Mononuclear cell (primary cell): Measurements from ENCODE around the gene ARHGAP26. TPM values are rescaled to one million over a fixed set of nuclear protein-coding genes. Genes with fewer than 3 reads are reported as not detected.
"Not testable (repeated sequence)": the region's sequence is repeated elsewhere in the genome, so short reads cannot be mapped to it uniquely, and the experiment has no call there.

Source experiments
- H3K27me3 ChIP-seq: 2 replicates; pipeline ENCODE4 v1.6.0; 2011; ENCODE audit warnings: low read length, control low read depth; ENCODE audit not compliant: insufficient read depth
- H3K4me1 ChIP-seq: 2 replicates; pipeline ENCODE4 v1.5.1; 2011; ENCODE audit warnings: mild to moderate bottlenecking, low read length, control low read depth; ENCODE audit not compliant: insufficient read depth
- H3K4me3 ChIP-seq: 2 replicates; pipeline ENCODE4 v1.5.1; 2011; ENCODE audit warnings: mild to moderate bottlenecking, low read length, moderate library complexity
- H3K9me3 ChIP-seq: 2 replicates; pipeline ENCODE4 v1.5.1; 2011; ENCODE audit warnings: low read depth, mild to moderate bottlenecking, control low read depth, low read length
- total RNA-seq: library from RNA; depleted of rRNA; stranded (reverse); fragments of >200 nt; gene quantifications from one replicate; pipeline ENCODE4 v1.2.3, GENCODE V29; 2012

ARHGAP26 gene
- total RNA-seq, 1 donor: 53.6 TPM

DNA sequence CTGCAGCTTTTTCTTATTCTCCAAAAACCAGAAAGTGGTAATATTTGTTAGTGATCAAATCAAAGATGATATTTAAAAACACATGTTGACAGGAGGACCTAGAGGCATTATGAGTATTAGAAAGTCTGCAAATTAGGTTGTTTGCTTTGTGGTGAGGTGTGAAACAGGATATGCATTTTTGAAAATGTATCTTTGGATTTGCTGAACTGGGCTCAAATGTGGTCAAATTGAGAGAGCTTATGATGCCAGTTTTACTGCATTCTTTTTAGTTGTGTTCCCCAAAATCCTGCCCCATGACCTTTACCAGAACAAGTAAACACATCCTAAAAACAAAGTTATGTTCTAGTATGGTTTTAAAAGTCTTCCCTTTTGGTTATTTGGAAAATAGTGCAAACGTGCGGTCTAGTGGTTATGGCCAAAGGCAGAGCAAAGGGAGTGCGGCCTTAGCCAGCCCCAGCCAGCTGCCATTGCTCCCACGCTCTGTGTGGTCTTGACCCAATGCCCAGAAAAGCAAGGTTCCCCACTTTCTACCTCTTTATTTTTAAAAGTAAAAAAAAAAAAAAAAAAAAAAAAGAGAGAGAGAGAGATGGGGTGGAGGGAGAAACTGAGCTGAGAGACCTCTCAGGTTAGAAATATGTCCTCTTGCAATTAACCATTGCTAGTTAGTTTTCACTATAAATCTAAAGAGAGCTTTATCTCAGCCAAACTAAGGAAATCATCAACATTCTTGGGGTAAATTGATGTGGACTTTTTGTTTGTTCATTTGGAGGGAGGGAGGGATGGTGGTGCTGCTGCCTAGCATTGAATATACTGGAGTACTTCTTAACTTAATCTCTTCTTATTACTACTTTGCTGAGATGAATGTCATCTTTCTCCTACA, 176.6 kb downstream of the ARHGAP26 start:
- Histone ChIP-seq H3K27me3 (no peaks in the 10 kb centered on the region), H3K4me3 (no peak overlapping the region), H3K4me1 (peaks cover 18% of the 10 kb centered on the region), H3K9me3 (no peaks in the 10 kb centered on the region)

DNA sequence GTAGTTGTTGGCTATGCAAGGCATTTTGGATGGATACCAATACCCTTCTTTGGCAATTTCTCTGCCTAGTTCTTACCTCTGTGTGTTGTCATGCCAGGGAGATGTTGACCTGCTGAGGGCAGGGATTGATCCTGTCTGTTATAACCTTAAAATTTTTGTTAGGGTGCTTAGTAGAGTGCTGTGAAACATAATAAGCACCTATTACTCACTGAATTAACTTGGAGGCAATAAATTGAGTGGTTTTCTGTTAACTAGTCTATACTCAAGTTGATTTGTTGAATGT, 177.2 kb downstream of the ARHGAP26 start:
- Histone ChIP-seq H3K9me3 (no peaks in the 10 kb centered on the region), H3K4me1 (peaks cover 21% of the 10 kb centered on the region), H3K27me3 (no peaks in the 10 kb centered on the region), H3K4me3 (no peak overlapping the region)

DNA sequence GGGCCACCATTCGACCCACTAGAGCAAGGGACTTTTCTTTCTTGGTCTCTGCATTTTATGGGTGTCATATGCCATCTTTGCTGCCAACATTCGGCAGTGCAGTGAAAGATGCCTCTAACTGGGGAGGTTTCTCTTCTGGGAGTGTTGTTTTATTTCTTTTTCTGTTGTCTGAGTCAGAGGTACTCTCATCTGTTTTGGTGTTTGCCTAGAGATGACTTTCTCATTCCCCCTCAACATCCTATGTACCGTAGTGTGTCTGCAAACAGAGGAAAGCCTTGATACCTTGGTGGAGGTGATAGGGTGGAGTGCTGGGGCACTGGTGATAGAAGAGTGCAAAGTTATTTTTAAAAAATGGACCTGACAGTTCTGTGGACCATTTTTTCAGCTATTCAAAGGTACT, 182.1 kb downstream of the ARHGAP26 start:
- Histone ChIP-seq H3K9me3 (no peaks in the 10 kb centered on the region), H3K4me3 (no peak overlapping the region), H3K4me1 (peaks cover 21% of the 10 kb centered on the region), H3K27me3 (no peaks in the 10 kb centered on the region)

DNA sequence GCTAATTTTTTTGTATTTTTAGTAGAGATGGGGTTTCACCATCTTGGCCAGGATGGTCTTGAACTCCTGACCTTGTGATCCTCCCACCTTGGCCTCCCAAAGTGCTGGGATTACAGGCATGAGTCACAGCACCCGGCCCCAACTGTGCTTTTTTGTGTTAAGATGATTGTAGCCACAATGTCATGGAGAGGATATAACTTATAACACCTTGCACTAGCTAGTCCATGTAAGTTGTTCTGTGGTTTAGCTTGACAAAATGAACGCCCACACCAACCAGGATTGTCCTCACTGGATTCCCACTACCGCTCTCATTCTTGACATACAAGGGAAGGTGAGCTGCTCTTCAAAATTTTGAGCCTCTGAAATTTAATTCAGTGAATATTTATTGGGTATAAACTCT, 182.7 kb downstream of the ARHGAP26 start:
- H3K4me3 ChIP-seq, H3K27me3 ChIP-seq, H3K9me3 ChIP-seq: not testable (repeated sequence)
- H3K4me1 ChIP-seq: peaks cover 21% of the 10 kb centered on the region

DNA sequence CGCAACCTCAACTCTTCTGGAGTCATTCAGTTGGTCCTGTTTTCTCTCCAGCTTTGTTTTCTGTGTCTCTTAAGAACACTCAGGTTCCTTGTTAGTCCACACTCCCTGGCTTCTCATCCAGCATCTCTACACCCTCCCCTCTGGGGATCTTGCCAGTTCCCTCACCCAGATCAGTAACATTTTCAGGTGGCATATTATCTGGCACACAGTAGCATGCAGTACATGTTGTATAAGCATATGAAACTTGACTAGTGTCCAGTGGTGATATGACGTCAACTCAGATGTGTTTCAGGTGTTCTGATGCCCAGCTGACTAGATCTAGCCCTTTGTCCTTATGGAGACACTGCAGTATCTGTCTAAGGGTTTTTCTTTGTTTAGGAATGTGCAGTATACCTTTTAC, 184.3 kb downstream of the ARHGAP26 start:
- no peak overlapping the region for H3K4me3 ChIP-seq
- no peaks in the 10 kb centered on the region for H3K27me3 ChIP-seq
- no peaks in the 10 kb centered on the region for H3K9me3 ChIP-seq
- H3K4me1 ChIP-seq: peaks cover 26% of the 10 kb centered on the region

DNA sequence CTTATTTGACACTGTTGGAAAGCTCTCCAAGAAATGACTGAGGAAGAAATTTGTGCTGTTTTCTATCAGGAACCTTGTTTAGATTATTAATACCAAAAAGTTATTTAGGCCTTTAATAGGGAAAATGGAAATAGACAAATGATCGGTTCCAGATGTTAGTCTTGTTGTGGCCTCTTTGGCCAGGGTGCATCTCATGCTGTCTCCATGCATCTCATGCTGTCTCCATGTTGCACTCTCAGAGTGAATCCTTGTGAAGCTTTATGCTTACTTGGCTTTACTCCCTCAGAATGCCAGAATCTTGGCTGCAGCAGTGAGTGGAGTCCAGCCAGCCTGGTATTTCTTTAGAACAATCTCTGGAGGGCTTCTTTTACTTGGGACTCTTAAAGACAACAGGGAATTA, 185.5 kb downstream of the ARHGAP26 start:
- H3K9me3 ChIP-seq: no peaks in the 10 kb centered on the region
- no peak overlapping the region for H3K4me3 ChIP-seq
- peaks cover 24% of the 10 kb centered on the region for H3K4me1 ChIP-seq
- H3K27me3 ChIP-seq: no peaks in the 10 kb centered on the region

DNA sequence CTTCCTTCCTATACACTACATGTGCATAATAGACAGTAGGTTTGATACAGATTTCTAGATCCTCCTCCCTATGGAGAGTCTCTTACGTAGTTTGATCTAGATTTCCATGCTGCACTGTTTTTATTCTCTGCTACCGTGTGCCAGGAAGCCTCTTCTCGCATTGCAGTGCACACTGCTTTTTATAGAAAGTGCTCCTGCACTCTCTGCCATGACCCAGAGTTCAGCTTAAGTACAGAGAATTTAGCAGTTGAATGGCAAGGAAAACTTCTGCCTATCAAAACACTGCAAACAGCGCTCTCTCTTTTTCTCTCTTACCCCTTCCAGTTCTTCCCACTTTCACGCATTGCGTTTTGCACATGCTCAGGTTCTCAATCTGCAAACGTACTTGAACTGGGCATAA, 187.4 kb downstream of the ARHGAP26 start:
- Histone ChIP-seq H3K4me1 (peaks cover 10% of the 10 kb centered on the region), H3K27me3 (no peaks in the 10 kb centered on the region), H3K4me3 (no peak overlapping the region), H3K9me3 (no peaks in the 10 kb centered on the region)

DNA sequence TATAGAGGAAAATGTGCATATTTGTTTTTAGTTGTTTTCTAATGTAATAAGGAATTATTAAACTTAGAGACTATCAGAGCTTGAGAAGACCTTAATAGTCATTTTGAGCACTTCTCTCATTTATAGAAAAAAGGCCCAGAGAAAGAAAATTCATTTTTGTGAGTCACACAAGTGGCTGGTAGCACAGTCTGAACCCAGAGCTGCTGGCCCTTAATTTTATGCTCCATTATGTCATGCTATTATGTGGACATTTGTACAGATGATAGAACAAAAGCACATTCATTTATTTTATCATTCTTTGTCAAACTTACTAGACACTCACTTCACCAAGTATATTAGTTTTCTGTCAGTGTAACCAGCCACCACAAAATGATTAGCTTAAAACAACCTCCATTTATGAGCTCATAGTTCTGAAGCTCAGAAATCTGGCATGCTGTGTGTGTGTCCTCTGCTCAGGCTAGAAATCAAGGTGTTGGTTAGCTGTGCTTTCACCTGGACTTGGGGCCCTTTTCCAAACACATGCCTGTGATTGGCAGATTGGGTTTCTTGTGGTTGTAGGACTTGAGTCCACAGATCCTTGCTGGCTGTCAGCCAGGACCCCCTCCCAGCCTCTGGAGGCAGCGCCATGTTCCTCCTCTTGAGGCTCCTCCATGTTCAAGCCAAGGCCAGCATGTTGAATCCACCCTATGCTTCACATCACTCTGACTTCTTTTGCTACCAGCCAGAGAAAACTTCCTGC, 188.9 kb downstream of the ARHGAP26 start:
- Histone ChIP-seq H3K4me3 (no peak overlapping the region), H3K9me3 (no peaks in the 10 kb centered on the region), H3K4me1 (peaks cover 10% of the 10 kb centered on the region), H3K27me3 (no peaks in the 10 kb centered on the region)

DNA sequence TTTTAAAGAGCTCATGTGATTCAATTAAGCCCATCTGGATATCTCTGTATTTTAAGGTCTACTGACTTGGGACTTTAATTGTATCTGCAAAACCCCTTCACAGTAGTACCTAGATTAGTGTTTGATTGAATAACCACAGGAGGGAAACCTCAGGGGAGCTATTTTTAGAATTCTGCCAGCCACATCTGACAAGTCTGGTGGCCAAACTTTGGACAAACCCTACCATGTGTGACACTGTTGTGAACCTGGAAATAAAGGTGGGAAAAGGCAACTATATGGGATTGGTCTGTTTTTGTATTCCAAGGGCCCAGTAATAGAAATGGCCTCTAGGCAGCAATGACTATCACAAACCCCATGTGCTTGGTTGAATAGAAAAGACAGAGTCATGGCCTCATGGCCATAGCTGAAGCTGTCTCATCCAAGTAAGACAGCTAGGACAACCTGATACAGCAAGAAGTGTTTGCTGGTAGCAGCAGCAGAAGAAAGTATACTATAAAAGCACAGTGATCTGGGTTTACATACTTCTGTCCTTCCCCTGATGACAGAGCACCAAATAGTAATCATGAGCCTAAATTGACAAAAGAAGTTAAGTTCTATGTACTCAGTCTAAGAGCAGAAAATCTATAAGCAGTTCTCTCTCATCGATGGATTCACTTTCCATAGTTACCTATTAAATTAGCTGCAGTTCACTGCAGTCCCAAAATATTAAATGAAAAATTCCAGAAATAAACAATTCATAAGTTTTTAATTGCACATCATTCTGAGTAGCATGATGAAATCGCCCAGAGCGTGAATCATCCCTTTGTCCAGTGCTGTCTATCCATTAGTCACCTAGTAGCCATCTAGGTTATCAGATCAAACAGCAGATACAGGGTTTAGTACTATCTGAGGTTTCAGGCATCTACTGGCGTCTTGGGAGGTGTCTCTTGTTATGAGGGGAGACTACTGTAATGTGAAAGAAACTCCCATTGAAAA, 189.8 kb downstream of the ARHGAP26 start:
- no peak overlapping the region for H3K4me3 ChIP-seq
- H3K4me1 ChIP-seq: peaks cover 10% of the 10 kb centered on the region
- no peaks in the 10 kb centered on the region for H3K27me3 ChIP-seq
- no peaks in the 10 kb centered on the region for H3K9me3 ChIP-seq

DNA sequence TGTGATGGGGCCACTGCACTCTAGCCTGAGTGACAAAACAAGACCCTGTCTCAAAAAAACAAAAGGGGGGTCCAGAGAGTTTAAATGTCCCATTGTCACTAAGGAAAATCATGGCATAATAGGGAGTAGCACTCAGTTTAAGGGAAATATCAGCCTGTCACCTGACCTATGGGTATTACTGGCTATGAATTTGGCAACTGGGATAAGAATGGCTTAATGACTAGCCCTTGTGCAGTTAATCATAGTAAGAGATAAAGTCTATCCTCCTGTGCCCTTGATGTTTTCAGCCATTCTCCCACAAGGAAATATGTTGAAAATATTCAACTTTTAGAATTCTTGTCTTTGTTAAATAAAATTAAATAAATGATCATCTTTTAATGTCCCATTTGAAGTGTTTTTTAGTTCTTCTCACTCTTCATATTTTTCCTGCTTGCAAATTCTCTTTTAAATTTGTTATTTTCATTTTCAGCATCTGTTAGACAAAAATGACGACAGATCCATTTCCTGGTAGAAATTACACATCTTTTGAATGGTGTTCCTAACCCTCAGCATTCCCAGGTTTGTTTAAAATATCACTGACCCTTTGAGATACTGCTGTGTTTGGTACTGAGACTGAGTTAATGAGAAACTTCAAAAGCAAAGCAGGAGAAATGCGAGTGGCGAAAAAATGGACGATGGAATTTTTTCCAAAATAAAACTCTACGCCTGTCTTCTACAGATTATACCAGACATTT, 191.4 kb downstream of the ARHGAP26 start:
- Histone ChIP-seq H3K27me3 (no peaks in the 10 kb centered on the region), H3K4me1 (peaks cover 10% of the 10 kb centered on the region)

DNA sequence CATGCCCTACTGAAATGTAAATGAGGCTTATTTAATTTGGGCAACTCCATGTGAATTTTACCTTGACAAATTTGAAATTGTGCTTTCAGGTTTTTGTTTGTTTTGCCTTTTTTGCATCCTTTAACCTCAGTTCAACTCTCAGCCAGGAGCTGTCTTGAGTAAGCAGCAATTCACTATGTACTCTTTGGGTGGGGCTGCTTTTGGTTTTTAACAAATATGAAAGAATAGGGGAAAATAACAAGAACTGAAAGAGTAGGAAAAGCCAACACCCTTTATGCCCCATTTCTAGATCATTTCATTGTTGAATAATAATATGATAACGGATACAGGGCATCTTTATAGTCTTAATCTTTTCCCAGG, 192.0 kb downstream of the ARHGAP26 start:
- H3K9me3 ChIP-seq: no peaks in the 10 kb centered on the region
- no peak overlapping the region for H3K4me3 ChIP-seq
- H3K4me1 ChIP-seq: peaks cover 10% of the 10 kb centered on the region
- no peaks in the 10 kb centered on the region for H3K27me3 ChIP-seq

More for the DNA sequence above, 191.4 kb downstream of the ARHGAP26 start:
- Histone ChIP-seq H3K9me3 (no peaks in the 10 kb centered on the region), H3K4me3 (no peak overlapping the region)

DNA sequence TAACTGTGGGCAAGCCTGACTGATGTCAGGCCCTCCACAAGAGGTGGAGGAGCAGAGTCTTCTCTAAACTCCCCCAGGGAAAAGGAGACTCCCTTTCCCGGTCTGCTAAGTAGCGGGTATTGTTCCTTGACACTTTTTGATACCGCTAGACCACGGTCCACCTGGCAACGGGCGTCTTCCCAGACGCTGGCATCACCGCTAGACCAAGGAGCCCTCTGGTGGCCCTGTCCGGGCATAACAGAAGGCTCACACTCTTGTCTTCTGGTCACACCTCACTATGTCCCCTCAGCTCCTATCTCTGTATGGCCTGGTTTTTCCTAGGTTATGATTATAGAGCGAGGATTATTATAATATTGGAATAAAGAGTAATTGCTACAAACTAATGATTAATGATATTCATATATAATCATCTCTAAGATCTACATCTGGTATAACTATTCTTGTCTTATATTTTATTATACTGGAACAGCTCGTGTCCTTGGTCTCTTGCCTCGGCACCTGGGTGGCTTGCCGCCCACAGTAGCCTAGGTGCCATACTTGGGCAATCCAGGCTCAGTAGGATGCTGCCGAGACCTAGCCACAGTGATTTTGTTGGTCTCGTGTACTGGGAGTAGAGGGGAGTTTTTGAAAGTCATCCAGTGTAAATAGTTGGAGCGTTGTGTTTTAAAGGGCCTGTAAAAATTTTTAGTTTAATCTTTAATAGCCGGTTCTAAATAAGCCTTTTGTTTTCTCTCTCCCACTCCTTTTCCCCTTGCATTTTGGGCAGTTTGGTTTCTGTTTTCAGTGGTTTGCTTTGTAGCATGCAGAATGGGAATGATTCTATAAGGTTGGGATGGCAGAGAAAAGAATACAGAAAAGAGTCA, 195.3 kb downstream of the ARHGAP26 start:
- not testable (repeated sequence) for H3K4me3 ChIP-seq, H3K27me3 ChIP-seq, H3K9me3 ChIP-seq, H3K4me1 ChIP-seq

DNA sequence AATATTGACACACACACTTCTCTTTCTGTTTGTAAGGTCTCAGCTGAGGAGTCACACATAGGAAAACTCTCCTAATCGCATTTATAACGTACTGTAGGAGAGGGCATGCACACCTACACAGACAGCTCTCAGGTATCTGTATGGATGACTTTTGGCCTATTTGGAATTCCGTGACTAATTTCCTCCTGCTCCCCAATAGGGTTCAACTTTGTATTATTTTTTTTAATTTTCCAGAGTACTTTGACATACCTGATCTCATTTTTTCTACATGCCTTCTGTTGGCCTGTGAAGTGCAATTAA, 195.9 kb downstream of the ARHGAP26 start:
- peaks cover 12% of the 10 kb centered on the region for H3K4me1 ChIP-seq
- no peak overlapping the region for H3K4me3 ChIP-seq
- H3K9me3 ChIP-seq: no peaks in the 10 kb centered on the region
- H3K27me3 ChIP-seq: no peaks in the 10 kb centered on the region

DNA sequence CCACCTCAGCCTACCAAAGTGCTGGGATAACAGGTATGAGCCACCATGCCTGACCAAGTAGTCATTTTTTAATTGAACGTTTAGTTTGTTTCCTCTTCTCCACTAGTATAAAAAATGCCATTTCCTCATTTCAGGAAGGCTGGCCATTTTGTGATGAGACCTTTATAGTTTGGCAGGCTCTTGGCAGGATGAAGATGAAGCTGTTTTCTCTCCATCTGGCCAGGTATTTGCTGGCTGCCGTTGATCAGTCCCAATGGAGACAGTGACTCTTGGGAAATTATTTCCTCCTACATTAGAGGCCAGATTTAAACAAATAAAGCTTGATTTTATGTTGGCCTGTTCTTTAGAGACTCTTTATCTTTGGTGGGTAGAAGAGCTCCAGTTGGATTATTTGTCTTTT, 199.0 kb downstream of the ARHGAP26 start:
- no peaks in the 10 kb centered on the region for H3K27me3 ChIP-seq
- no peak overlapping the region for H3K4me3 ChIP-seq
- no peaks in the 10 kb centered on the region for H3K9me3 ChIP-seq
- peaks cover 39% of the 10 kb centered on the region for H3K4me1 ChIP-seq
